ENCODE measurements around the gene SEMA6A. TPM values are rescaled to one million over a fixed set of nuclear protein-coding genes. Genes with fewer than 3 reads are reported as not detected.

SEMA6A gene
- total RNA-seq, 2 donors from 2014 or later = 79.6 to 328 TPM

DNA sequence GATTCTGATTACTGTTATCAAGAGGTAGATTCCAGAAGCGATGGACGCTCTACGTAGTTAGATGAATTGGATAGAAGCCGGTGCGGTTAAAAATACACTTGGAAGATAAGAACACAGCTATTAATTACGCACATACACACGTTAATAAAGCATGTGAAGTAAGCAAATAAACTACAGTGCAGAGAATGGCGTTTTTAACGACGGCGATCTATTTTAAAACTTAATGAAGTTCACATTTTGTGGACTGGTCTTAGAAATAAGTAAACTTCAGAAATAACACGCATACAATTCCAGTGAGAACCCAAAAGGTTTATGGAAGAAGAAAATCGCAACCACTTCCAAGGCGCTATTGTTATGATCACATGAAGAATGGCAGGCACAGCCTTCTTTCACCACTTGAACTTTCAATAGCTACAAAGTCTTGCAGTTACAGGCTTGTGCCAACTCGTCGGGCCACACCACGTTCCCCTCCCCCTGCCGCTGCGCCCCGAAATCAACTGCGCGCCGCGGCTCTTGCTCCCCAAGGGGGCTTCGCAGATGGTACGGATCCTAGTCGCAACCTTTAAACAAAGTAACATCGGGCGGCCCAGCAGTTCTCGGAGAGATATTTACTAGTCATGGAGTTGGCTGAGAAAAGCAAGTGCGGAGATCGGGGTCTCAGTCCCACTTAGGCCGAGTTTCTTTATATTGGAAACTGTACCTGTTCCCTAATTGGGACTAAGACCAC, 866 bp upstream of the SEMA6A start:
- Histone ChIP-seq H3K9ac (ENCODE audit: extremely low read depth, low read length, poor library complexity, severe bottlenecking) (peak overlapping the region; percentile 52), H3K4me1 (ENCODE audit: control insufficient read depth, insufficient read depth, low read length) (no peaks in the 10 kb centered on the region), H3K9me3 (ENCODE audit: control insufficient read depth, low read length) (no peaks in the 10 kb centered on the region), H3K27me3 (ENCODE audit: control insufficient read depth, insufficient read depth, low read length, poor library complexity, severe bottlenecking) (no peaks in the 10 kb centered on the region), H3K4me3 (ENCODE audit: low read length) (peak overlapping the region; percentile 94), H3K27ac (ENCODE audit: low read depth, low read length) (peak overlapping the region; percentile 75), H3K36me3 (ENCODE audit: control insufficient read depth, insufficient read depth, low read length) (no peaks in the 10 kb centered on the region)
- Mint-ChIP-seq H3K36me3 (ENCODE audit: low read depth) (peaks cover 17% of the 10 kb centered on the region), H3K27ac (peak overlapping the region; percentile 99), H3K27me3 (ENCODE audit: insufficient read depth) (peaks cover 4% of the 10 kb centered on the region), H3K4me1 (peaks cover 21% of the 10 kb centered on the region), H3K4me3 (peak overlapping the region; percentile 100), H3K9me3 (no peaks in the 10 kb centered on the region)
- TF ChIP-seq, protein P1, sequence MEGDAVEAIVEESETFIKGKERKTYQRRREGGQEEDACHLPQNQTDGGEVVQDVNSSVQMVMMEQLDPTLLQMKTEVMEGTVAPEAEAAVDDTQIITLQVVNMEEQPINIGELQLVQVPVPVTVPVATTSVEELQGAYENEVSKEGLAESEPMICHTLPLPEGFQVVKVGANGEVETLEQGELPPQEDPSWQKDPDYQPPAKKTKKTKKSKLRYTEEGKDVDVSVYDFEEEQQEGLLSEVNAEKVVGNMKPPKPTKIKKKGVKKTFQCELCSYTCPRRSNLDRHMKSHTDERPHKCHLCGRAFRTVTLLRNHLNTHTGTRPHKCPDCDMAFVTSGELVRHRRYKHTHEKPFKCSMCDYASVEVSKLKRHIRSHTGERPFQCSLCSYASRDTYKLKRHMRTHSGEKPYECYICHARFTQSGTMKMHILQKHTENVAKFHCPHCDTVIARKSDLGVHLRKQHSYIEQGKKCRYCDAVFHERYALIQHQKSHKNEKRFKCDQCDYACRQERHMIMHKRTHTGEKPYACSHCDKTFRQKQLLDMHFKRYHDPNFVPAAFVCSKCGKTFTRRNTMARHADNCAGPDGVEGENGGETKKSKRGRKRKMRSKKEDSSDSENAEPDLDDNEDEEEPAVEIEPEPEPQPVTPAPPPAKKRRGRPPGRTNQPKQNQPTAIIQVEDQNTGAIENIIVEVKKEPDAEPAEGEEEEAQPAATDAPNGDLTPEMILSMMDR (conservative IDR thresholded peaks at IDR 0.05) = no peak
- peak; percentile 83 for DNase-seq
- 1% methylated on average over 22 to 33 of the region's 33 CpGs for WGBS, 2 experiments (ENCODE audit: insufficient coverage in 1 of 2, insufficient read length in 1 of 2)

DNA sequence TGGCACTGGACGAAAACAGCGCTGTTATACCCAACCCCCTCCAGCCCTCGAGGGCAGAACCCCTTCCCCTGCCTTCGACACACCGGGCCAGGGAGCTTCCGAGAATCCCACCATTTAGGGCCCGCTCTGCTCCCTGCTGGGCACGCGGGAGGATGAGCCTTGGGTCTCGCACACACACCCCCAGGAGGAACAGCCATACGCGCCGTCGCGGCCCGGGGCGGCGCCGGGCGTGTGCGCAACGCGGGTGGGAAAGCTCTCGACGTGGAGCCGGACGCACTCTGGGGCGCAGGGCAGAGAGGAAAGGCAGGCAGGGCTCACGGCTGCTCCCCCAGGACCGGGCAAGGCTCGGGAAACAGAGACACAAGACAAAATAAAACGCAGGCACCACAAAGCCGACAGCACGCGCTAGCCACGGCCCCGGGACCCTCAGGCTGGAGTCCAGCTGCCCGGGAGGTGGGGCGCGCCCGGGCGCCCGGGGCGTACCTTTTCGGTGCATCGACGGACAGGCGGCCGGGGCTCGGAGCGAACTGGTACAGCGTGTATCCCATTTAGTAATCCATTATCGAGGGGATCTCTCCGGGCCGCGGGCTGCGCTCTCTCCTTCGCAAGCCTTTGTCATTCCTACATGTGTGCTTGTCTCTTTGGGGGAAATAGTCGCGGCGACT, 789 bp downstream of the SEMA6A start:
- WGBS, 2 experiments (ENCODE audit: insufficient coverage in 1 of 2, insufficient read length in 1 of 2) = 0% methylated on average over 19 to 61 of the region's 61 CpGs
- H3K27me3 Mint-ChIP-seq (ENCODE audit: insufficient read depth) = no peaks in the 10 kb centered on the region
- peak overlapping the region; percentile 75 for H3K27ac ChIP-seq (ENCODE audit: low read depth, low read length)
- H3K4me3 Mint-ChIP-seq = peak overlapping the region; percentile 100
- H3K27ac Mint-ChIP-seq = peak overlapping the region; percentile 98
- no peaks in the 10 kb centered on the region for H3K36me3 ChIP-seq (ENCODE audit: control insufficient read depth, insufficient read depth, low read length)
- H3K9me3 ChIP-seq (ENCODE audit: control insufficient read depth, low read length) = no peaks in the 10 kb centered on the region
- H3K4me1 ChIP-seq (ENCODE audit: control insufficient read depth, insufficient read depth, low read length) = no peaks in the 10 kb centered on the region
- H3K27me3 ChIP-seq (ENCODE audit: control insufficient read depth, insufficient read depth, low read length, poor library complexity, severe bottlenecking) = no peaks in the 10 kb centered on the region
- peak overlapping the region; percentile 72 for H3K9ac ChIP-seq (ENCODE audit: extremely low read depth, low read length, poor library complexity, severe bottlenecking)
- H3K9me3 Mint-ChIP-seq = no peaks in the 10 kb centered on the region
- peak overlapping the region; percentile 94 for H3K4me3 ChIP-seq (ENCODE audit: low read length)
- peaks cover 20% of the 10 kb centered on the region for H3K36me3 Mint-ChIP-seq (ENCODE audit: low read depth)
- DNase-seq = peak; percentile 65
- TF ChIP-seq, protein P1 (conservative IDR thresholded peaks at IDR 0.05) = no peak
- H3K4me1 Mint-ChIP-seq = peaks cover 30% of the 10 kb centered on the region

DNA sequence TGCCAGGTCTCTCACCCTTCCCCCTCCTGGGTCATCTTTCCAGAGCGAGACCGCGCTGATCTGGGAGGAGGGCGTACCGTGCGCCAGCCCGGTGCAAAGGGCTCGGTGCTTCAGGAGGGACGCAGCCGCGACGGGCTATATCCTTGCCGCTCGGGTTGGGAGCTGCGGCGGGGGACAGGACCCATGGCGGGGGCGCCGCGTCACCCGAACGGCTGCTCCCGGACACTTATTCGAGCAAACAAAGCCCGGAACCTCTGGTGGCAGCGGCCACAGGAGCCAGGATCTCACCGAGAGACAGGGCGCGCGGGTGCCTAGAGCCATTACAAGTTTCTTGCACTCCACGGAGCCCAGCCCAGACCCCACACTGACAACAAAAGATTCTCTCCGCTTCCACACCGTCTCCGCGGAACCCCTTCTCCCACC, 1.3 kb downstream of the SEMA6A start:
- peak; percentile 77 for DNase-seq
- Histone ChIP-seq H3K27me3 (ENCODE audit: control insufficient read depth, insufficient read depth, low read length, poor library complexity, severe bottlenecking) (no peaks in the 10 kb centered on the region), H3K4me1 (ENCODE audit: control insufficient read depth, insufficient read depth, low read length) (no peaks in the 10 kb centered on the region), H3K4me3 (ENCODE audit: low read length) (peak overlapping the region; percentile 94), H3K9ac (ENCODE audit: extremely low read depth, low read length, poor library complexity, severe bottlenecking) (peak overlapping the region; percentile 72), H3K9me3 (ENCODE audit: control insufficient read depth, low read length) (no peaks in the 10 kb centered on the region), H3K27ac (ENCODE audit: low read depth, low read length) (peak overlapping the region; percentile 75), H3K36me3 (ENCODE audit: control insufficient read depth, insufficient read depth, low read length) (no peaks in the 10 kb centered on the region)
- Mint-ChIP-seq H3K27me3 (ENCODE audit: insufficient read depth) (no peaks in the 10 kb centered on the region), H3K27ac (peak overlapping the region; percentile 96), H3K9me3 (no peaks in the 10 kb centered on the region), H3K36me3 (ENCODE audit: low read depth) (peaks cover 23% of the 10 kb centered on the region), H3K4me3 (peak overlapping the region; percentile 100), H3K4me1 (peaks cover 30% of the 10 kb centered on the region)
- WGBS, 2 experiments (ENCODE audit: insufficient coverage in 1 of 2, insufficient read length in 1 of 2) = 0 to 2% methylated on average over 10 to 35 of the region's 35 CpGs
- TF ChIP-seq, protein P1 (conservative IDR thresholded peaks at IDR 0.05) = no peak
